ENCODE measurements around the gene PTPN12. TPM values are rescaled to one million over a fixed set of nuclear protein-coding genes. Genes with fewer than 3 reads are reported as not detected.

Gene PTPN12
- total RNA-seq, 1 donor from 2014 or later, result 114 TPM

- no peaks in the 10 kb centered on the region for H3K9me3 Mint-ChIP-seq
- H3K27ac Mint-ChIP-seq, result peak overlapping the region; percentile 23
- TF ChIP-seq CTCF (IDR thresholded peaks at IDR 0.05; ENCODE audit: unreplicated experiment), result no peak
- H3K4me1 Mint-ChIP-seq, result peaks cover 42% of the 10 kb centered on the region
- no peaks in the 10 kb centered on the region for H3K36me3 Mint-ChIP-seq
- no peak for DNase-seq (ENCODE audit: low spot score in 2 of 2, unreplicated experiment in 2 of 2)
- no peaks in the 10 kb centered on the region for H3K27me3 Mint-ChIP-seq (ENCODE audit: low read depth)
- no peak overlapping the region for H3K4me3 Mint-ChIP-seq
Observed at GRCh38 chr7:77542409-77542808, 5.3 kb downstream of the PTPN12 start.

- TF ChIP-seq CTCF (IDR thresholded peaks at IDR 0.05; ENCODE audit: unreplicated experiment), result no peak
- Mint-ChIP-seq H3K27ac (no peak overlapping the region), H3K27me3 (ENCODE audit: low read depth) (no peaks in the 10 kb centered on the region), H3K36me3 (no peaks in the 10 kb centered on the region), H3K4me1 (peaks cover 42% of the 10 kb centered on the region), H3K4me3 (no peak overlapping the region), H3K9me3 (no peaks in the 10 kb centered on the region)
- no peak for DNase-seq (ENCODE audit: low spot score in 2 of 2, unreplicated experiment in 2 of 2)
Observed at GRCh38 chr7:77542895-77543294, 5.8 kb downstream of the PTPN12 start.

GRCh38 chr7:77543910-77544309 lies 6.8 kb downstream of the PTPN12 start:
- no peak for DNase-seq (ENCODE audit: low spot score in 2 of 2, unreplicated experiment in 2 of 2)
- H3K9me3 Mint-ChIP-seq, result no peaks in the 10 kb centered on the region
- TF ChIP-seq CTCF (IDR thresholded peaks at IDR 0.05; ENCODE audit: unreplicated experiment), result no peak
- no peaks in the 10 kb centered on the region for H3K27me3 Mint-ChIP-seq (ENCODE audit: low read depth)
- H3K4me1 Mint-ChIP-seq, result peaks cover 40% of the 10 kb centered on the region
- no peak overlapping the region for H3K27ac Mint-ChIP-seq
- no peak overlapping the region for H3K4me3 Mint-ChIP-seq
- no peaks in the 10 kb centered on the region for H3K36me3 Mint-ChIP-seq

GRCh38 chr7:77544518-77544917 lies 7.4 kb downstream of the PTPN12 start:
- Mint-ChIP-seq H3K9me3 (no peaks in the 10 kb centered on the region), H3K27me3 (ENCODE audit: low read depth) (no peaks in the 10 kb centered on the region), H3K27ac (peak overlapping the region; percentile 38), H3K4me1 (peaks cover 38% of the 10 kb centered on the region), H3K4me3 (no peak overlapping the region), H3K36me3 (no peaks in the 10 kb centered on the region)
- no peak for DNase-seq (ENCODE audit: low spot score in 2 of 2, unreplicated experiment in 2 of 2)
- no peak for TF ChIP-seq CTCF (IDR thresholded peaks at IDR 0.05; ENCODE audit: unreplicated experiment)

GRCh38 chr7:77548206-77548605 lies 11.1 kb downstream of the PTPN12 start:
- no peak for DNase-seq (ENCODE audit: low spot score in 2 of 2, unreplicated experiment in 2 of 2)
- no peaks in the 10 kb centered on the region for H3K27me3 Mint-ChIP-seq (ENCODE audit: low read depth)
- TF ChIP-seq CTCF (IDR thresholded peaks at IDR 0.05; ENCODE audit: unreplicated experiment), result no peak
- peaks cover 13% of the 10 kb centered on the region for H3K36me3 Mint-ChIP-seq
- no peak overlapping the region for H3K4me3 Mint-ChIP-seq
- peaks cover 11% of the 10 kb centered on the region for H3K4me1 Mint-ChIP-seq
- H3K9me3 Mint-ChIP-seq, result peaks cover 7% of the 10 kb centered on the region
- H3K27ac Mint-ChIP-seq, result no peak overlapping the region

Data from mesothelial cell of epicardium (in vitro differentiated cells).